Thoracic aorta (tissue), 2 donors: ENCODE results near the gene PRAMEF1. TPM values are rescaled to one million over a fixed set of nuclear protein-coding genes. Genes with fewer than 3 reads are reported as not detected.

Experiments
- total RNA-seq, 2 donors: library from RNA; depleted of rRNA; stranded (reverse); fragments of >200 nt; gene quantifications; one replicate each; pipeline versions ENCODE4 v1.1.0 to v1.2.3, GENCODE V29; 2016

PRAMEF1 gene
- total RNA-seq, 2 donors from 2014 or later = not detected

Other genes starting within 250 kb of the PRAMEF1 start
- gene DHRS3, start 173.2 kb upstream of the PRAMEF1 start, total RNA-seq = 100 to 1,000 TPM in 1 of 2 donors, 10 to 100 TPM in 1; 65.9 to 150 TPM
- not detected for gene AADACL4, start 147.3 kb upstream of the PRAMEF1 start, total RNA-seq
- gene AADACL3, start 75.3 kb upstream of the PRAMEF1 start, total RNA-seq = not detected
- not detected for gene CFAP107, start 45.2 kb upstream of the PRAMEF1 start, total RNA-seq
- not detected for gene PRAMEF12, start 17.7 kb upstream of the PRAMEF1 start, total RNA-seq
- gene PRAMEF11, start 40.0 kb downstream of the PRAMEF1 start, total RNA-seq = not detected
- not detected for gene HNRNPCL1, start 57.3 kb downstream of the PRAMEF1 start, total RNA-seq
- gene PRAMEF2, start 65.7 kb downstream of the PRAMEF1 start, total RNA-seq = not detected
- gene PRAMEF4, start 94.8 kb downstream of the PRAMEF1 start, total RNA-seq = not detected
- gene PRAMEF10, start 106.9 kb downstream of the PRAMEF1 start, total RNA-seq = not detected
- not detected for gene PRAMEF7, start 125.2 kb downstream of the PRAMEF1 start, total RNA-seq
- not detected for gene PRAMEF6, start 156.2 kb downstream of the PRAMEF1 start, total RNA-seq